ENCODE results near the gene ITIH3. TPM values are rescaled to one million over a fixed set of nuclear protein-coding genes. Genes with fewer than 3 reads are reported as not detected.

The ITIH3 gene
- total and polyA plus RNA-seq, 11 donors: 0.13 to 1.6 (median 0.65) TPM

- TF ChIP-seq POLR2A (IDR thresholded peaks at IDR 0.05) (no peak), CTCF (IDR thresholded peaks at IDR 0.05) (no peak)
- Histone ChIP-seq H3K27ac (peak overlapping the region; percentile 10 to 90 (median 72)), H3K4me3 (no peak overlapping the region), H3K4me1 (peaks cover 6 to 59% (median 43%) of the 10 kb centered on the region in 12 donors), H3K27me3 (no peaks in the 10 kb centered on the region), H3K36me3 (peaks cover 0 to 62% (median 32%) of the 10 kb centered on the region in 9 donors), H3K9me3 (no peaks in the 10 kb centered on the region)
- ATAC-seq (no peak), DNase-seq (peak in 2 of 5 donors; percentile 20 to 25)
- 81 to 90% (median 86%) methylated on average over 17 to 18 of the region's 18 CpGs for whole genome bisulfite sequencing, 4 donors
- intact Hi-C loops (cut with DNase I): loop anchor here in 1 of 10 donors (5.0 kb wide), 1 partner anchor 53 kb away; the partner anchor contains the start of gene STIMATE
Observed at GRCh38 chr3:52844290-52844975, 49.8 kb downstream of the ITIH3 start.

GRCh38 chr3:52845157-52845556, 50.6 kb downstream of the ITIH3 start:
- TF ChIP-seq CTCF (IDR thresholded peaks at IDR 0.05) (no peak), POLR2A (IDR thresholded peaks at IDR 0.05) (no peak)
- WGBS, 4 donors: 17 to 32% (median 24%) methylated on average over 6 of the region's 6 CpGs
- Histone ChIP-seq H3K9me3 (no peaks in the 10 kb centered on the region), H3K4me3 (no peak overlapping the region), H3K36me3 (peaks cover 0 to 63% (median 36%) of the 10 kb centered on the region in 9 donors), H3K27ac (peak overlapping the region; percentile 42 to 90 (median 72)), H3K27me3 (no peaks in the 10 kb centered on the region), H3K4me1 (peaks cover 6 to 59% (median 43%) of the 10 kb centered on the region in 12 donors)
- DNase-seq (peak in 4 of 5 donors; percentile 59 to 72 (median 66)), ATAC-seq (peak; percentile 70 to 77 (median 76))
- intact Hi-C loops (cut with DNase I): loop anchor here in 6 of 10 donors (5.0 kb wide), 3 partner anchors 52 to 227 kb away; partner anchors contain the start of gene STIMATE (in 1 of the 6)

GRCh38 chr3:52845691-52846431, 51.3 kb downstream of the ITIH3 start:
- H3K4me1 ChIP-seq: peaks cover 6 to 57% (median 43%) of the 10 kb centered on the region in 12 donors
- 52 to 76% (median 58%) methylated on average over 6 to 7 of the region's 7 CpGs for WGBS, 4 donors
- TF ChIP-seq POLR2A (IDR thresholded peaks at IDR 0.05): no peak
- TF ChIP-seq CTCF (IDR thresholded peaks at IDR 0.05): peak; percentile 17 to 54 (median 42)
- peak overlapping the region; percentile 42 to 90 (median 72) for H3K27ac ChIP-seq
- no peaks in the 10 kb centered on the region for H3K27me3 ChIP-seq
- H3K9me3 ChIP-seq: no peaks in the 10 kb centered on the region
- intact Hi-C loops (cut with DNase I): loop anchor here in 6 of 10 donors (5.0 kb wide), 3 partner anchors 51 to 226 kb away; partner anchors contain the start of gene STIMATE (in 1 of the 6)
- peak in 2 of 5 donors; percentile 43 to 64 for DNase-seq
- peak in 2 of 4 donors; percentile 17 to 23 for ATAC-seq
- peak overlapping the region in 3 of 12 donors; percentile 7 to 21 (median 13) for H3K4me3 ChIP-seq
- H3K36me3 ChIP-seq: peaks cover 0 to 65% (median 34%) of the 10 kb centered on the region in 9 donors
